HFFc6 (cell line): ENCODE results near the gene PRR32. TPM values are rescaled to one million over a fixed set of nuclear protein-coding genes. Genes with fewer than 3 reads are reported as not detected.

Experiments
- DNase-seq: peaks from one replicate; pipeline ENCODE4 v3.0.0-alpha.2; 2018
- H3K27ac Mint-ChIP-seq: 2 replicates; pipeline ENCODE4 v1.8.0; 2020; ENCODE audit warnings: mild to moderate bottlenecking, mixed read lengths
- H3K27me3 Mint-ChIP-seq: 2 replicates; pipeline ENCODE4 v1.8.0; 2021; ENCODE audit warnings: mild to moderate bottlenecking, moderate library complexity, mixed read lengths; ENCODE audit not compliant: insufficient read depth
- H3K36me3 Mint-ChIP-seq: 2 replicates; pipeline ENCODE4 v1.8.0; 2021; ENCODE audit warnings: low read depth, mixed read lengths
- H3K4me1 Mint-ChIP-seq: 2 replicates; pipeline ENCODE4 v1.8.0; 2020; ENCODE audit warnings: low read depth, mixed read lengths
- H3K4me3 Mint-ChIP-seq: 2 replicates; pipeline ENCODE4 v1.8.0; 2020; ENCODE audit warnings: mild to moderate bottlenecking, moderate library complexity, mixed read lengths
- H3K9me3 Mint-ChIP-seq: 2 replicates; pipeline ENCODE4 v1.8.0; 2020; ENCODE audit warnings: mild to moderate bottlenecking, mixed read lengths
- total RNA-seq, 6 experiments: library from RNA; stranded (reverse); fragmentation: NEBNext Ultra II Directional; extraction: Animal tissue kit (Norgen Biotek cat#: 25700); gene quantifications; 2 replicates in 1 of 6; 3 replicates in 5 of 6; pipeline ENCODE4 v1.2.3, GENCODE V29; 2021
- TF ChIP-seq, protein P1 (sequence below): fragments of 200-600 bp; sonication (generic); IDR thresholded peaks from 2 replicates; pipeline ENCODE4 v1.5.0; 2021; ENCODE audit warnings: antibody characterized with exemption, mild to moderate bottlenecking

The PRR32 gene
- total RNA-seq, 6 experiments from 2014 or later: not detected

DNA sequence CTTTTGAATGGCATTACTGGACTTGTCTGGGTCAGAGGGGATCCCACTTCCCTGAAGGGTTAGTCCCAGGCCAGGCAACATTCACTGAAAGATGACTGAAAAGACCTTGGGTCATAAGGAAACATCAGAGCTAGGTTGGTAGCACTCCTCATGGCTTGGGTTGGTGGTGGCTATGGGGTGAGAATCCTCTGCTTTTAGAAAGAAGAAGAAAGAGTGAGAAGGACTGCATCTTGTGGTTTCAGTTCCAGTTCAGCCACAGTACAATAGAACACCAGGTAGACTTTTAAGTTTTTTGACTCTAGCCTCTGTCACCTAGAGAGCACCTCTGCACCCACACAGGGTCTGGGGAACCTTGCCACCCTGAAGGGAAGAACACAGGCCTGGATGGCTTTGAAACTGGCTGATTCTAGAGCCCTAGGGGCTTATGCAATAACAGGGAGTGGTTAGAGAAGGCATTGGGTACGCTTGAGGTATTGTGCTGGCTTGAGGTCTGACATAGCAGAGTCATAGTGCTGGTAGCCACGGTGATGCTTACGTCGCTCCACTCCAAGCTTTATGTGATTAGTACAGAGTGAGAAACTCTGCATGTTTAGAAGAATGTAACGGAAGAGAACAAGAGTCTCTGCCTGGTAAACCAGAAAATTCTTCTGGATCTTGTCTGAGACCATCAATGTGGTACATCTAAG, 36.5 kb downstream of the PRR32 start:
- no peaks in the 10 kb centered on the region for H3K36me3 Mint-ChIP-seq

More for the DNA sequence above, 36.5 kb downstream of the PRR32 start:
- Mint-ChIP-seq H3K4me1 (no peaks in the 10 kb centered on the region), H3K4me3 (no peak overlapping the region), H3K27me3 (no peaks in the 10 kb centered on the region), H3K9me3 (peaks cover 7% of the 10 kb centered on the region; the same call in 1 of the 2 replicates), H3K27ac (no peak overlapping the region)
- TF ChIP-seq, protein P1, sequence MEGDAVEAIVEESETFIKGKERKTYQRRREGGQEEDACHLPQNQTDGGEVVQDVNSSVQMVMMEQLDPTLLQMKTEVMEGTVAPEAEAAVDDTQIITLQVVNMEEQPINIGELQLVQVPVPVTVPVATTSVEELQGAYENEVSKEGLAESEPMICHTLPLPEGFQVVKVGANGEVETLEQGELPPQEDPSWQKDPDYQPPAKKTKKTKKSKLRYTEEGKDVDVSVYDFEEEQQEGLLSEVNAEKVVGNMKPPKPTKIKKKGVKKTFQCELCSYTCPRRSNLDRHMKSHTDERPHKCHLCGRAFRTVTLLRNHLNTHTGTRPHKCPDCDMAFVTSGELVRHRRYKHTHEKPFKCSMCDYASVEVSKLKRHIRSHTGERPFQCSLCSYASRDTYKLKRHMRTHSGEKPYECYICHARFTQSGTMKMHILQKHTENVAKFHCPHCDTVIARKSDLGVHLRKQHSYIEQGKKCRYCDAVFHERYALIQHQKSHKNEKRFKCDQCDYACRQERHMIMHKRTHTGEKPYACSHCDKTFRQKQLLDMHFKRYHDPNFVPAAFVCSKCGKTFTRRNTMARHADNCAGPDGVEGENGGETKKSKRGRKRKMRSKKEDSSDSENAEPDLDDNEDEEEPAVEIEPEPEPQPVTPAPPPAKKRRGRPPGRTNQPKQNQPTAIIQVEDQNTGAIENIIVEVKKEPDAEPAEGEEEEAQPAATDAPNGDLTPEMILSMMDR: no peak
- DNase-seq: no peak
